ENCODE measurements around the gene CEP72.

The CEP72 gene

GRCh38 chr5:661891-662750, 50.0 kb downstream of the CEP72 start:
- DNase-seq = no peak

- no peak for DNase-seq
Measured at GRCh38 chr5:662751-663435, 50.8 kb downstream of the CEP72 start.

GRCh38 chr5:663436-664342, 51.5 kb downstream of the CEP72 start:
- no peak for DNase-seq

- DNase-seq = no peak
Measured at GRCh38 chr5:664343-664993, 52.3 kb downstream of the CEP72 start.

GRCh38 chr5:664994-665360, 52.8 kb downstream of the CEP72 start:
- no peak for DNase-seq

GRCh38 chr5:665541-665955, 53.4 kb downstream of the CEP72 start:
- no peak for DNase-seq

GRCh38 chr5:665956-666711, 54.0 kb downstream of the CEP72 start:
- no peak for DNase-seq

GRCh38 chr5:666816-667498, 54.8 kb downstream of the CEP72 start:
- no peak for DNase-seq

- no peak for DNase-seq
Measured at GRCh38 chr5:668283-668995, 56.3 kb downstream of the CEP72 start.

GRCh38 chr5:669111-669841, 57.1 kb downstream of the CEP72 start:
- peak in 1 of 2 donors; percentile 56 for DNase-seq

- DNase-seq = no peak
Measured at GRCh38 chr5:669842-670395, 57.8 kb downstream of the CEP72 start.

GRCh38 chr5:670396-671270, 58.5 kb downstream of the CEP72 start:
- no peak for DNase-seq

GRCh38 chr5:671459-672328, 59.6 kb downstream of the CEP72 start:
- DNase-seq = peak; percentile 56 to 59

- DNase-seq = peak; percentile 33 to 58
Measured at GRCh38 chr5:672329-673160, 60.4 kb downstream of the CEP72 start.

- no peak for DNase-seq
Measured at GRCh38 chr5:673161-673830, 61.2 kb downstream of the CEP72 start.
